AG09309 (cell line): ENCODE results near the gene FRMD8.

Source experiments
- DNase-seq: peaks from one replicate; pipeline ENCODE4 v3.0.0-alpha.2; 2010; ENCODE audit warnings: low read depth
- H3K4me3 ChIP-seq: 2 replicates; pipeline ENCODE4 v1.5.1; 2011; ENCODE audit warnings: mild to moderate bottlenecking, low read depth, low read length, moderate library complexity; ENCODE audit not compliant: control insufficient read depth
- TF ChIP-seq, protein P1 (sequence below): IDR thresholded peaks from 2 replicates; pipeline ENCODE4 v1.5.1; 2011; ENCODE audit warnings: mild to moderate bottlenecking, low read depth, low read length, inconsistent platforms; ENCODE audit not compliant: insufficient read depth, control insufficient read depth; ENCODE audit errors: missing control alignments

The FRMD8 gene

GRCh38 chr11:65386307-65387140, at the start of gene FRMD8:
Gene FRMD8, plus strand, starts transcription at chr11:65386637. Its CDS starts 400 bp downstream, at chr11:65387037.
- H3K4me3 ChIP-seq, result peak within 1 kb of the TSS; percentile 89
- no peak for DNase-seq
- TF ChIP-seq, protein P1, sequence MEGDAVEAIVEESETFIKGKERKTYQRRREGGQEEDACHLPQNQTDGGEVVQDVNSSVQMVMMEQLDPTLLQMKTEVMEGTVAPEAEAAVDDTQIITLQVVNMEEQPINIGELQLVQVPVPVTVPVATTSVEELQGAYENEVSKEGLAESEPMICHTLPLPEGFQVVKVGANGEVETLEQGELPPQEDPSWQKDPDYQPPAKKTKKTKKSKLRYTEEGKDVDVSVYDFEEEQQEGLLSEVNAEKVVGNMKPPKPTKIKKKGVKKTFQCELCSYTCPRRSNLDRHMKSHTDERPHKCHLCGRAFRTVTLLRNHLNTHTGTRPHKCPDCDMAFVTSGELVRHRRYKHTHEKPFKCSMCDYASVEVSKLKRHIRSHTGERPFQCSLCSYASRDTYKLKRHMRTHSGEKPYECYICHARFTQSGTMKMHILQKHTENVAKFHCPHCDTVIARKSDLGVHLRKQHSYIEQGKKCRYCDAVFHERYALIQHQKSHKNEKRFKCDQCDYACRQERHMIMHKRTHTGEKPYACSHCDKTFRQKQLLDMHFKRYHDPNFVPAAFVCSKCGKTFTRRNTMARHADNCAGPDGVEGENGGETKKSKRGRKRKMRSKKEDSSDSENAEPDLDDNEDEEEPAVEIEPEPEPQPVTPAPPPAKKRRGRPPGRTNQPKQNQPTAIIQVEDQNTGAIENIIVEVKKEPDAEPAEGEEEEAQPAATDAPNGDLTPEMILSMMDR, result no peak

- DNase-seq, result no peak
- TF ChIP-seq, protein P1, result no peak
- H3K4me3 ChIP-seq, result no peak overlapping the region
Observed at GRCh38 chr11:65338676-65339075, 47.8 kb upstream of the FRMD8 start.

- DNase-seq, result no peak
- TF ChIP-seq, protein P1, result no peak
- H3K4me3 ChIP-seq, result no peak overlapping the region
Observed at GRCh38 chr11:65340226-65340625, 46.2 kb upstream of the FRMD8 start.

DNA sequence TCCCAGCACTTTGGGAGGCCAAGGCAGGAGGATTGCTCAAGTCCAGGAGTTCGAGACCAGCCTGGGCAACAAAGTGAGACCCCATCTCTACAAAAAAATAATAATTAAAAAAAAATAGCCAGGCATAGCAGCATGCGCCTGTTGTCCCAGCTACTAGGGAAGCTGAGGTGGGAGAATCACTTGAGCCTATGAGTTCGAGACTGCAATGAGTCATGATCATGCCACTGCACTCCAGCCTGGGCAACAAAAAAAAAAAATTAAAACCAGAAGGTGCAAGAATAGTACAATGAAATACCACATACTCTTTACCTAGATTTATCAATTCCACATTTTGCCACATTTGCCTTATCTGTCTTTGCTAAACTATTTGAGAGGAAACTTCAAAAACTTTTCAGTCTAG, 44.6 kb upstream of the FRMD8 start:
- TF ChIP-seq, protein P1, result no peak
- DNase-seq, result no peak
- H3K4me3 ChIP-seq, result no peak overlapping the region

- no peak for DNase-seq
- TF ChIP-seq, protein P1, result no peak
- H3K4me3 ChIP-seq, result no peak overlapping the region
Observed at GRCh38 chr11:65351511-65351910, 34.9 kb upstream of the FRMD8 start.

DNA sequence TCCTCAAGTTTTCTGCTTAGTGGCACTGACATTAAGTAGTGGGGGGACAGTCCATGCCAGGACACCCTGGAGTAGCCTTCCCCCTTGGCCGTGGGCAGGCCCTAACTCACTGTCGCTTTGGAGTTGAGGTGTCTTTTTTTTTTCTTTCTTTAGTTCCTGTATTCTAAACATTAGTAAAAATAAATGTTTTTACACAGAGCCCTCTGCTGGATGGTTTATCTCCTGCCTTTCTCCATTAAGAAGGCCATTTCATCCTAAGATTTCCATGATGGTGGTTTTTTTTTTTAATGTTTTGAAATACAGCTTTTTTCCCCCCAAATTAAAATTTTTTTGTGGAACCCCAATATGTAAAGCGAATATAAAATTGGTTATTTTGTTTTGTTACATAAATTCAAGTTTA, 33.7 kb upstream of the FRMD8 start:
- DNase-seq, result no peak

More for the DNA sequence above, 33.7 kb upstream of the FRMD8 start:
- TF ChIP-seq, protein P1, result peak; percentile 36
- no peak overlapping the region for H3K4me3 ChIP-seq
